ENCODE results near the gene TARS2. TPM values are rescaled to one million over a fixed set of nuclear protein-coding genes. Genes with fewer than 3 reads are reported as not detected.

The TARS2 gene
- total and polyA plus RNA-seq, 2 of the 13 experiments (the other 11 are each of a cell fraction or from before 2014, with no cell fraction given) = 21.3 to 22.8 TPM

GRCh38 chr1:150515328-150516049 lies 28.3 kb downstream of the TARS2 start, which contains the start of gene FALEC (continued):
- TF ChIP-seq MIXL1 (CRISPR knock-in tag; IDR thresholded peaks at IDR 0.05) = no peak
- no peak for TF ChIP-seq RELA (CRISPR knock-in tag; IDR thresholded peaks at IDR 0.05)
- TF ChIP-seq ELF1 (CRISPR knock-in tag; IDR thresholded peaks at IDR 0.05) = peak; percentile 17; the same call in 1 of the 2 replicates
- no peak for TF ChIP-seq FOSL2 (CRISPR knock-in tag; IDR thresholded peaks at IDR 0.05)
- no peak for TF ChIP-seq CCAR2 (optimal IDR thresholded peaks at IDR 0.05; ENCODE audit: low read depth, low read length)
- TF ChIP-seq, protein P1, sequence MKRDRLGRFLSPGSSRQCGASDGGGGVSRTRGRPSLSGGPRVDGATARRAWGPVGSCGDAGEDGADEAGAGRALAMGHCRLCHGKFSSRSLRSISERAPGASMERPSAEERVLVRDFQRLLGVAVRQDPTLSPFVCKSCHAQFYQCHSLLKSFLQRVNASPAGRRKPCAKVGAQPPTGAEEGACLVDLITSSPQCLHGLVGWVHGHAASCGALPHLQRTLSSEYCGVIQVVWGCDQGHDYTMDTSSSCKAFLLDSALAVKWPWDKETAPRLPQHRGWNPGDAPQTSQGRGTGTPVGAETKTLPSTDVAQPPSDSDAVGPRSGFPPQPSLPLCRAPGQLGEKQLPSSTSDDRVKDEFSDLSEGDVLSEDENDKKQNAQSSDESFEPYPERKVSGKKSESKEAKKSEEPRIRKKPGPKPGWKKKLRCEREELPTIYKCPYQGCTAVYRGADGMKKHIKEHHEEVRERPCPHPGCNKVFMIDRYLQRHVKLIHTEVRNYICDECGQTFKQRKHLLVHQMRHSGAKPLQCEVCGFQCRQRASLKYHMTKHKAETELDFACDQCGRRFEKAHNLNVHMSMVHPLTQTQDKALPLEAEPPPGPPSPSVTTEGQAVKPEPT (CRISPR knock-in tag; IDR thresholded peaks at IDR 0.05; ENCODE audit: low read depth) = 0 out of 2 replicates have a peak, but pooled peaks have one; percentile 49
- TF ChIP-seq SRSF1 (optimal IDR thresholded peaks at IDR 0.05; ENCODE audit: low read depth, low read length) = peak; percentile 79
- TF ChIP-seq TBX3 (IDR thresholded peaks at IDR 0.05; ENCODE audit: borderline replicate concordance) = no peak
- no peak for TF ChIP-seq ZNF839 (CRISPR knock-in tag; IDR thresholded peaks at IDR 0.05; ENCODE audit: borderline replicate concordance)
- TF ChIP-seq, protein P2, sequence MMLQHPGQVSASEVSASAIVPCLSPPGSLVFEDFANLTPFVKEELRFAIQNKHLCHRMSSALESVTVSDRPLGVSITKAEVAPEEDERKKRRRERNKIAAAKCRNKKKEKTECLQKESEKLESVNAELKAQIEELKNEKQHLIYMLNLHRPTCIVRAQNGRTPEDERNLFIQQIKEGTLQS (CRISPR knock-in tag; IDR thresholded peaks at IDR 0.05) = no peak
- 0 out of 2 replicates have a peak, but pooled peaks have one; percentile 28 for TF ChIP-seq HOXA9 (CRISPR knock-in tag; IDR thresholded peaks at IDR 0.05; ENCODE audit: borderline replicate concordance)
- no peak for TF ChIP-seq ZSCAN30 (CRISPR knock-in tag; IDR thresholded peaks at IDR 0.05)
- TF ChIP-seq ELK4 (CRISPR knock-in tag; IDR thresholded peaks at IDR 0.05; ENCODE audit: borderline replicate concordance) = no peak
- no peak for TF ChIP-seq ZEB1 (IDR thresholded peaks at IDR 0.05; ENCODE audit: insufficient replicate concordance, low read depth)
- TF ChIP-seq MIER3 (CRISPR knock-in tag; IDR thresholded peaks at IDR 0.05; ENCODE audit: borderline replicate concordance) = no peak
- no peak for TF ChIP-seq ZSCAN22 (CRISPR knock-in tag; IDR thresholded peaks at IDR 0.05)
- no peak for TF ChIP-seq TRIM24 (CRISPR knock-in tag; IDR thresholded peaks at IDR 0.05)
- TF ChIP-seq, protein P3, sequence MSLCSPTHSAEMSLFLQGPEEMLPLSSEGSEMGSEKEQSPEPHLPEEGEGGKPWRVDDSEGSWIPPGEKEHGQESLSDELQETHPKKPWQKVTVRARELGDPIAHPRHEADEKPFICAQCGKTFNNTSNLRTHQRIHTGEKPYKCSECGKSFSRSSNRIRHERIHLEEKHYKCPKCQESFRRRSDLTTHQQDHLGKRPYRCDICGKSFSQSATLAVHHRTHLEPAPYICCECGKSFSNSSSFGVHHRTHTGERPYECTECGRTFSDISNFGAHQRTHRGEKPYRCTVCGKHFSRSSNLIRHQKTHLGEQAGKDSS (CRISPR knock-in tag; IDR thresholded peaks at IDR 0.05; ENCODE audit: borderline replicate concordance, low read depth) = no peak
- TF ChIP-seq KDM5A (IDR thresholded peaks at IDR 0.05; ENCODE audit: borderline replicate concordance, low read length) = peak; percentile 14; the same call in 1 of the 2 replicates
- no peak for TF ChIP-seq SIN3A (IDR thresholded peaks at IDR 0.05; ENCODE audit: borderline replicate concordance, low read depth, low read length)
- no peak for TF ChIP-seq CBX2 (IDR thresholded peaks at IDR 0.05; ENCODE audit: low read depth, low read length)
- TF ChIP-seq CBX2 (CRISPR knock-in tag; IDR thresholded peaks at IDR 0.05; ENCODE audit: low read depth) = no peak
- no peak for TF ChIP-seq ESRRA (CRISPR knock-in tag; IDR thresholded peaks at IDR 0.05; ENCODE audit: low read depth)
- no peak for TF ChIP-seq RORA (CRISPR knock-in tag; IDR thresholded peaks at IDR 0.05)
- peak; percentile 37; the same call in 1 of the 2 replicates for TF ChIP-seq THRA (CRISPR knock-in tag; IDR thresholded peaks at IDR 0.05; ENCODE audit: borderline replicate concordance)
